GM19452 (cell line): Measurements from ENCODE around the gene TMEM135.

Experiments used
- ATAC-seq: cut with Tn5 transposase; IDR thresholded peaks from one replicate; pipeline ENCODE4 v1.9.1; 2021; ENCODE audit not compliant: unreplicated experiment

The TMEM135 gene

GRCh38 chr11:87190071-87190470 lies 152.3 kb downstream of the TMEM135 start:
- ATAC-seq: no peak

DNA sequence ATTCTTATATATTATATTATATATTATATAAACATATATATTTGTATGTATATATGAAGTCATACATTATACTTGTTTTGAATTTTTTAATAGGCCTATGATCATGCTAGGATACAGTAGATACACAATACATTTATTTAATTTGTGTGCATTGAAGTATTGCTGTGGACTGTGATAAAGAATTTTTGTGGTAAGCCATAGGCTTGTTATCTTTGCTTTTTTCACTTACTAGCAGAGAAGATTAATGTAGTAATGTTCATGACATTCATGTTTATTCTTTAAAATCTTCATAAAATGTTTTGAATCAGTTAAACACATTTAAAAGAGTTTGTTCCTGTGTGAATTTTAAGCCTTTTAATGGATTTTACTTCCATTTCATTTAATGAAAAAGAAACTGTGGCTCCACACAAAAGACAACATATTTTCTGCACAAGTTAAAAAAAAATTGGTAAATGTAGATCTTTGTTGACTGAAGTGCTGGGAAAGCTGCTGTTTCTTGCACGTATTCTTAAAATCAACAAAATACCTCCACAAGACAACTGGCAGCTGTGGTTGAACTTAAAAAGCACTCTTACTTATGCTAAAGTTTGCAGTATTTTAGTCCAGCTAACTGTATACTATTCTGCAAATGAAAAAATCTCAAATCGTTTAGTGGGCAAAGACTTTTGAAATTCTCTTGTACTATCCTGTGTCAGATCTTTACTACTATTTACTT lies 156.2 kb downstream of the TMEM135 start:
- no peak for ATAC-seq

GRCh38 chr11:87194985-87195820 lies 157.5 kb downstream of the TMEM135 start:
- no peak for ATAC-seq

DNA sequence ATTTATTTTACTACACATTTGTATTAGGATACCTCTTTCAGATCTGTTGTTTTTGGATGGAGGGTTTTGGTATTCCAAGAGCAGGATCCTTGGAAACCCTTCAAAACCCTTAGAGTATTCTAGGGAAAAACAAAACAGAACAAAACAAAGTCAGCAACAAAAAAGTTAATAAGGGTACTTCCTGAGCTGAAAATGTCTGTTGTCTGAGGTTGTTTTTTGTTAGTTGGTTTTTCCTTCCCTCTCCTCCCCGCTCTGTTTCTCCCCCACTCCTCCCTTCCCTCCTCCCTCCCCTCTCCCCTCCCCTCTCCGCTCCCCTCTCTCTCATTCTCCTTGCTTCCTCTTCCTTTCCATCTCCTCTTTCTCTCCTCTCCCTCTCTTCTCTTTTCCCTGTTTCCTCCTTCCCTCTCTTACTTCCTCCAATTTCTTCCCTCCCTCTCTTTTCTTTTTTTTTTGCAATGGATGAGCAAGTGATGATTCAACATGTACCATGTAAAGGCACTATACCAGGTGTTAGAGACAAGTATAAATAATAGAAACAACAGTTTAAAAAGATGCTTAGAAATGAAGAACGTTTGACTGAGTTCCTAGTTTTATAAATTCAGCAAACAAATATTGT lies 160.6 kb downstream of the TMEM135 start:
- no peak for ATAC-seq

DNA sequence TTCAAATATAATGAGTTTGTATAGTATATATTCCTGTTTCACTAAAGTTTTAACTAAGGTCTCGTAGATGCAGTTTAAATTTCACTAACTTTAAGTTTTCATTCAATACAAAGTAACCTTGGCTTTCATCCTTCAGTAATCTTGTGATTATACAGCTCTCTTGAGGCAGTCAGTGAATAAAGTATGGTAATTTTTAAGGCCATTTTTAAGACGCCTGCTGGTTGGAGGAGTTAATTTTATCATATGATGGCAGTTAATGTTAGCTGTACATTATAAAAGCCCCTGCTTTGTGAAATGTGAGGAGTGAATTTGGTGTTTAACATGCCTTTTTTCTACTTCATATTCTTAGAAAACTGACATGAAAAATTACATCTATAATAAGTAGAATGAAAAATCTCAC lies 163.6 kb downstream of the TMEM135 start:
- ATAC-seq: no peak

GRCh38 chr11:87203907-87204602 lies 166.3 kb downstream of the TMEM135 start:
- ATAC-seq: no peak

DNA sequence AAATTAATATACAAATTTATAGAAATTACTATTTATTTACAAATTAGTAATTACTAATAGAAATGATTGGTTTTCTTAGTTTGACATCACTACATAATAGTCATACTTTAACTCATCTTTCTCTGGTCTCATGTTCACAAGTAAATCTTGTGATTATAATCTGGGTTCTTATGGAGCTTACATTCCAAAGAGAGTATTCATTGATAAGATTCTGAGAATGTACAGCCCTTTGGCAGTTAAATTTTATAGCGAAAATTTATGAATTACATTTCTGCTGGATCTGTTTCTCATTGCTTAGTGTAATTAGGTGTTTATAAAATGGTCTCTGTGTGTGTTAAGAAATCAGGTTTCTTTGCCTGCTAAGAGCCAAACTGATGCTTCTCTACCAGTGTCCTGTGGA lies 175.2 kb downstream of the TMEM135 start:
- ATAC-seq: no peak

GRCh38 chr11:87213444-87213843 lies 175.7 kb downstream of the TMEM135 start:
- peak; percentile 82 for ATAC-seq

- ATAC-seq: no peak
These were observed 177.5 kb downstream of the TMEM135 start for GRCh38 chr11:87215236-87215635.

- no peak for ATAC-seq
These were observed 181.5 kb downstream of the TMEM135 start for GRCh38 chr11:87219266-87219665.

DNA sequence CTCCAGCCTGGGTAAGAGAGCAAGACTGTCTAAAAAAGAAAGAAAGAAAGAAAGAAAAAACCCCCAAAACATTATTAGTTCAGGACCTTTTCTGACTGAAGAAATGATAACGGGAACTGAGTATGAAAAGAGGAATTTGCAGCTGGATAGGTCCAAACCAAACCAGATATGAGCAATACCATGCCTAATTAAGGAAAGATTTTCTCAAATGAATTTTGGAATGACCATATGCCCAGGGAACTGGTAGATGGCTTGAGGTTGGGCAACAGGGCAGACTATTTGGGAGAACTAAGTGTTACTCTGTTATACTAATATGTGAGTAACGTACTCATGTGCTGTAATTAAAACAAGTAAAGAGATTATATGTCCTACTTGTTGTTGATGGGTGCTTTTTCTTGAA lies 186.1 kb downstream of the TMEM135 start:
- no peak for ATAC-seq

DNA sequence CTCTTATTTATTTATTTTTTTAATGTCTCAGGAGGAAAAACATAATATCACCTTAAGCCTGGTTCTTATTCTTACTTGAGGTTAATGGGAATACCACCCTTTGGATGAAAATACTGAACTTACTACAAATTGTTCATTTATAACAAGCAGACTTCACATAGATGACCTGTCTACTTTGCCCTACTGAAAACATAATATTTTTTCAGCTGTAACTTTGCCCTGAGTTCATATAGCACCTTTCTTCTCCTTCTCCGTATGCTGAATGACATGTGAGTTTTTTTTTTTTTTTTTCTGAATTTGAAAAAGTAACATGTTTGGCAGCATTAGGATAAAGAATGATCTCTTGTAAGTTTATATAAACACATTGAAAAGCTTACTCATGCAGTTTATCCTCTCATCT lies 186.8 kb downstream of the TMEM135 start:
- ATAC-seq: no peak

- no peak for ATAC-seq
These were observed 191.1 kb downstream of the TMEM135 start for GRCh38 chr11:87228820-87229219.

DNA sequence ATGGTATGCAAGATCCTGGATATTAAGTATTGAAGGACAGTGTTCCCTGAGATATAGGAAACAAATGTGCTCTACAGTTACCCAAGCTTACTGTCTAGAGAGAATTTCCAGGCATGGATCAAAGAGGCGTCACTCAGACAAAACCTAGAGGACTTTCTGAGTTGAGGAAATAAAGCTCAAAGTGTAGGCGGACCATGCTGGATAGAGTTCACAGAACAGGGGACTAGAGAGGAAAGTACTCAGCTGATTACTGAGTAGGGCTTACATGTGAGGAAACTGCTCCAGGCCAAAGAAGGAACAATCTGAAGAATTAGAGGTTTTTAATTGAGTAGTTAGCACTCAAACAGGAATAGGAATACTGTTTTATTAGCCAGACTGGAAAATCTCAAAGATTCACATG lies 193.3 kb downstream of the TMEM135 start:
- ATAC-seq: no peak

DNA sequence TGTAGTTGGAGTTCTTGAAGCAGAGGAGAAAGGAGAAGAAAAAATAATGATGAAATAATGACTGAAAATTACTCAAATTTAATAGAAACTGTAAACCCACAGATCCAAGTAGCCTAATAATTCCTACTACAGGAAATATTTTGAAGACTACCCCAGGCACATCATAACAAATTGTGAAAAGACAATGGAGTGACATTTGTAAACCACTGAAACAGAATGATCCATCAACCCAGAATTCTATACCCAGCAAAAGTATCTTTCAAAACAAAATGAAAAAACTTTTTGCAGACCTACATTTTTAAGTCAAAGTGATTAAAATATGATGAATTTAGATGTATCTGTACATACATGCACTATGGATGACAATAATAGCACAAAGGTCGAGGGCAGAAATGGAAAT lies 194.6 kb downstream of the TMEM135 start:
- no peak for ATAC-seq

DNA sequence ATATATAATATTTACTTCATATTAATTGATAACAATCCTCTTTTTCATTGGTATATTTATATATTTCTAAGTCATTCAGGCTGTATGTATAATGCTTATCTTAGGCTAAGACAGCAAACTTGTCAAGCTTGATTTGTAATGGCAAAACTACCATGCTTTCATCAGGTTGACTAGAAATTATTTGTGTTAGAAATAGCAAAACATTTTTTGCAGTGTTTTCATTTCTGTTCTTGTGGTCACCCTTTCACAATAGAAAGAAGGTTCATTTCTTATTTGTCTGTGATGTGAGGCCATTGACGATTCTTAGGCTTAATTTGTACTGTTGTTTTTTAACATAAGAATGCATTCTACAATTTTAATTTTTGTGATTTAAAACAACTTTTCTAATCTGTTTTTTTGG lies 197.6 kb downstream of the TMEM135 start:
- no peak for ATAC-seq

DNA sequence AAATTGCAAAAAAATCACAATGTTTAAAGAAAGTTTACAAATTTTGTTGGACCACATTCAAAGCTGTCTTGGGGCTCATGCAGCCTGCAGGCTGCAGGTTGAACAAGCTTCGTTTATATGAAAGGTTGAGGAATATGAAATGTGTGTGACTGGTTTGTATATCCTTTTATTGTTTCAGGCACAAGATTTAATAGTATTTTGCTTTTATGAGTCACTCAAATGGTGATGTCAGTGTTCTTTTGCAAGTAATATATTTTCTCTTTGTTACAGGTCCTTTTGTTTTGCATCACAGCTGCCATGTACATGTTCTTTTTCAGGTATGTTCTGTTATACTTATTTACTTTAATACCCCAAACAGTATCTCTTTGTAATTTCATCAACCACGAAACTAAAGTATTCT lies 198.6 kb downstream of the TMEM135 start:
- no peak for ATAC-seq

- no peak for ATAC-seq
These were observed 201.3 kb downstream of the TMEM135 start for GRCh38 chr11:87239001-87239400.

DNA sequence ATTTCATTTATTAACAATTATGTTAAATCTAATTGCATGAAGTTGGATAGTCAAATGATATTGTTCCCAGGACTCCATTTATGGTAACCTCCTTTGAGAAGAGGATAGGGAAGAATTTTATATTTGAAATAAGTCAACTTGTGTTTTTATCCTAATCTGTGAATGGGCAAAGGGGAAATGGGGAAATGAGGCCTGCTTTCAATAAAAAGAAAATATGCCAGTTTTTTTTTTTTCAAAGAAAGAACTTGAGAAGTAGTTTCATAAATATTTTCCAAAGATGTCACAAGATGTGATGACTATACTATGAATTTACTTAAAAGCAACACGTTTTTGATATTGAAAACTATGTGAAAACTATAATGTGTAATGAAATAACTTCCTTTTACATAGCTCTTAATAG lies 201.8 kb downstream of the TMEM135 start:
- ATAC-seq: no peak

DNA sequence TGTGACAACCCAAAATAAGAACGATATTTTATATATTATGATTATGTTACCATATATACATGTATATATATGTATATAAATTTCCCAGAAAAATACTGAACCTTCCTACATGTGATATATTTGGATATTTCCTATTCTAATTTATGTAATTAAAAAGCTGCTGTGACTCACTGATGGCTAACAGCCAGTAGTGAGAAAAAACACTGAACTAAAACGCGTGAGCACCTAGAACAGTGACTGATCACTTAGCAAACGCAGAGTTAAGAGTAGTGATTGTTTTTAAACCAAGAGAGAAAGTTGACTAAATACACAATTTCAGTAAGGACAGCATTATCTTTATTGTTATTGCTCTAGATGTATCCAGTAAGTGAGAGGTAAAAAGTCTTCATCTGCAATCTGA lies 213.8 kb downstream of the TMEM135 start:
- no peak for ATAC-seq

DNA sequence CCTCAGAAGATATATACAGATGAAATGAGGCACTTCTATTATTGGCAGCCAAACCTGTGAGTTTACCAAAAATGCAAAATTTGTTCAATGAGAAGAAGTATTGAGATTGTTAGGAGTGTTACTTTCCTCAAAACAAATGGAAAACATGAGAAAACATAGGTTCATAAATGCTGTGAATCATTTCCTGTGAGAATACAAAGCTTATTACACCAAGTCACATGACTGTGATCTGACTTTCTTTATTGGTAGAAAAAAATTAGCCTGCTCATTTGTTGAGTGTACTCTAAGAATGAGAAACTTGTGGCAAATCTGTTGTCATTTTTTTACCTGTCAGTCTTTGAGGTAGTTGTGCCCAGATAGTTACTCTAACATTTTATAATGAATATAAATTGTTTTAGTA lies 215.1 kb downstream of the TMEM135 start:
- ATAC-seq: no peak
